ENCODE measurements around the gene ZFYVE1. TPM values are rescaled to one million over a fixed set of nuclear protein-coding genes. Genes with fewer than 3 reads are reported as not detected.

Gene ZFYVE1
- total RNA-seq, 1 experiment from 2014 or later = 10.6 TPM

DNA sequence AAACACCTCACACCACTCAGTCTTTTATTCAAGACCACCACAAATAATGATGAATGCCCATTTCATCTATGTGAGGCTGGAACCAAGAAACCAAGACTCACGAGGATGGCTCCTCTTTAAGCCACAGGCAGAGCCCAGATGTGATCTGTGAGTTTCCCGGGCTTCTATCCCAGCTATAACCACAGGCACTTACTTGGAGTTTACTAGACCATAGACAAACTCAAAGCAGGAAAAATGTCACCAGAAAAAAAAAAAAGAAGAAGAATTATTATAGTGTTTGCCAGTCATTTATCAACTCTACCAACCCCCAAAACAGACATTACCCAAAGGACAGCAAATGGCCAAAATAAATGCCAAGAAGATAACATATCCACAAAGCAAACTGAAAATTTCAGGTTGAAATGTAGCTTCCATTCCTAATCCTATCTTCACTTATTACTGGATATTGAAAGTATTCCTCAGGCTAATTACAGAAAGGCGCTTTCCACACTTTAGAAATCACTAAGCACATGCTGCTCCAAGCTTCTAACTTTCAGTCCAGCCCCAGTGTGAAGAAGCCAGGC, 44.7 kb downstream of the ZFYVE1 start:
- no peaks in the 10 kb centered on the region for H3K27me3 Mint-ChIP-seq (ENCODE audit: unreplicated experiment)
- H3K4me1 Mint-ChIP-seq (ENCODE audit: low read depth, unreplicated experiment) = no peaks in the 10 kb centered on the region
- H3K9me3 Mint-ChIP-seq (ENCODE audit: low read depth, unreplicated experiment) = no peaks in the 10 kb centered on the region
- no peak overlapping the region for H3K27ac Mint-ChIP-seq (ENCODE audit: unreplicated experiment)
- CTCF ChIA-PET = interaction anchor here (0.7 kb wide), 1 partner anchor 86 kb away, joined by 3 read pairs; no protein-coding TSS in a partner anchor
- BruUV-seq (replicated peaks) = no TSS peak
- DNase-seq = no peak
- TF ChIP-seq, protein P1, sequence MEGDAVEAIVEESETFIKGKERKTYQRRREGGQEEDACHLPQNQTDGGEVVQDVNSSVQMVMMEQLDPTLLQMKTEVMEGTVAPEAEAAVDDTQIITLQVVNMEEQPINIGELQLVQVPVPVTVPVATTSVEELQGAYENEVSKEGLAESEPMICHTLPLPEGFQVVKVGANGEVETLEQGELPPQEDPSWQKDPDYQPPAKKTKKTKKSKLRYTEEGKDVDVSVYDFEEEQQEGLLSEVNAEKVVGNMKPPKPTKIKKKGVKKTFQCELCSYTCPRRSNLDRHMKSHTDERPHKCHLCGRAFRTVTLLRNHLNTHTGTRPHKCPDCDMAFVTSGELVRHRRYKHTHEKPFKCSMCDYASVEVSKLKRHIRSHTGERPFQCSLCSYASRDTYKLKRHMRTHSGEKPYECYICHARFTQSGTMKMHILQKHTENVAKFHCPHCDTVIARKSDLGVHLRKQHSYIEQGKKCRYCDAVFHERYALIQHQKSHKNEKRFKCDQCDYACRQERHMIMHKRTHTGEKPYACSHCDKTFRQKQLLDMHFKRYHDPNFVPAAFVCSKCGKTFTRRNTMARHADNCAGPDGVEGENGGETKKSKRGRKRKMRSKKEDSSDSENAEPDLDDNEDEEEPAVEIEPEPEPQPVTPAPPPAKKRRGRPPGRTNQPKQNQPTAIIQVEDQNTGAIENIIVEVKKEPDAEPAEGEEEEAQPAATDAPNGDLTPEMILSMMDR (IDR thresholded peaks at IDR 0.05; ENCODE audit: unreplicated experiment) = no peak
- no peaks in the 10 kb centered on the region for H3K36me3 Mint-ChIP-seq (ENCODE audit: insufficient read depth, unreplicated experiment)
- intact Hi-C loops (cut with micrococcal nuclease; ENCODE audit: unreplicated experiment) = no loop called here
- no peak overlapping the region for H3K4me3 Mint-ChIP-seq (ENCODE audit: low read depth, unreplicated experiment)

DNA sequence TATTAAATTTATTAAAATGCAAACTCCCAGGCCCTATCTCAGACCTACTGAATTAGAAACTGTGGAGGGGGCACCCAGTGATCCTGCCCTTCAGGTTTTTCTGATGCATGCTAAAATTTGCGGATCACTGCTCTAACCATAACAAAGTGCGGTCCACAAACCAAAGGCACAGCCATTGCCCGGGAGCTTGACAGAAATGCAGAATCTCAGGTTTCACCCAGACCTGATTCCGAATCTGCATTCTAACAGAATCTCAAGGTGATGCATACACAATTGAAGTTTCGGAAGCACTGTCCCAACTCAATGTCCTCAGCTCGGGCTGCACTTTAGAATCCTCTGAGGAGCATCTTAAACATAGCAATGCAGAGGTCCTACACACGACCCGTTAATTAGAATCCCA, 46.0 kb downstream of the ZFYVE1 start:
- no TSS peak for BruUV-seq (replicated peaks)
- no peak overlapping the region for H3K27ac Mint-ChIP-seq (ENCODE audit: unreplicated experiment)
- no peak for DNase-seq
- H3K36me3 Mint-ChIP-seq (ENCODE audit: insufficient read depth, unreplicated experiment) = no peaks in the 10 kb centered on the region
- no peak overlapping the region for H3K4me3 Mint-ChIP-seq (ENCODE audit: low read depth, unreplicated experiment)
- intact Hi-C loops (cut with micrococcal nuclease; ENCODE audit: unreplicated experiment) = no loop called here
- CTCF ChIA-PET = interaction anchor here (0.7 kb wide), 1 partner anchor 23 kb away, joined by 4 read pairs; no protein-coding TSS in a partner anchor
- H3K4me1 Mint-ChIP-seq (ENCODE audit: low read depth, unreplicated experiment) = no peaks in the 10 kb centered on the region
- TF ChIP-seq, protein P1 (IDR thresholded peaks at IDR 0.05; ENCODE audit: unreplicated experiment) = no peak
- no peaks in the 10 kb centered on the region for H3K27me3 Mint-ChIP-seq (ENCODE audit: unreplicated experiment)
- no peaks in the 10 kb centered on the region for H3K9me3 Mint-ChIP-seq (ENCODE audit: low read depth, unreplicated experiment)

DNA sequence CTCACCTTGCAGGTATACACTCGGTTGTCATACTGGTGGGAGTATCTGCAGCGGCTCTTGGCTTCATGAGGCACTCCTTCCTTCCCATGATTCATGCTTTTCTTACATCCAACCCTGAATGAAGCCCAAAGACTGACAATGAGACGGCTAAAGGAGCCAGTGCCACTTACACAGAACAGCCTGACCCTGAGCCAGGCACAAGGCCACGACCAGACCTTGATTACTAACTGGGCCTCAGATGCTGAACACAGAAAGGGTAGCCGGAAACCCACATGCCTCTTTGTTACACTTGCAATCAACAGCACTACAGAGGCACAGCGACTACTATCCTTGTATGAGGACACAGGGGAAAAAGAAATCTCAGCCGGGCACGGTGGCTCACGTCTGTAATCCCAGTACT, 48.0 kb downstream of the ZFYVE1 start:
- BruUV-seq (replicated peaks) = no TSS peak
- TF ChIP-seq, protein P1 (IDR thresholded peaks at IDR 0.05; ENCODE audit: unreplicated experiment) = no peak
- DNase-seq = no peak
- H3K27me3 Mint-ChIP-seq (ENCODE audit: unreplicated experiment) = no peaks in the 10 kb centered on the region
- no peaks in the 10 kb centered on the region for H3K9me3 Mint-ChIP-seq (ENCODE audit: low read depth, unreplicated experiment)
- no peak overlapping the region for H3K4me3 Mint-ChIP-seq (ENCODE audit: low read depth, unreplicated experiment)
- no peak overlapping the region for H3K27ac Mint-ChIP-seq (ENCODE audit: unreplicated experiment)
- CTCF ChIA-PET = no interaction called here
- no peaks in the 10 kb centered on the region for H3K4me1 Mint-ChIP-seq (ENCODE audit: low read depth, unreplicated experiment)
- intact Hi-C loops (cut with micrococcal nuclease; ENCODE audit: unreplicated experiment) = no loop called here
- no peaks in the 10 kb centered on the region for H3K36me3 Mint-ChIP-seq (ENCODE audit: insufficient read depth, unreplicated experiment)

DNA sequence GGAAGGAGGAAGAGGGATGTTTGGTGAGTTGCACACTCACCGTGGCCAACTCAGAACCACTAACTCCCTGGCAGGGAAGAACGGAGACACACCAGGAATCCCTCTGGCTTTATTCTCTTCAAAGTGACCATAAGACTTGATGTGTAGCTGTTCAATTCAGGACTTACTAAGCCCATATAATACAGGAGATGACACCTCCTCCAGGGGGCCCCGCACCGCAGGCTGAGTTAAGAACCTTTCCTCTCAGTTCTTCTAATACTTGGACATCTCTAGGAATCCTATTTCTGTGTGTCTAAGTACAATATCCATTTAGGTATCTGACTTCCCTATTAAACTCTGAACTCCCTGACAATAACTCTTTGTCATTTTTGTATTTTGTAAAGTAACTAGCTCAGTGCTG, 51.1 kb downstream of the ZFYVE1 start:
- no peaks in the 10 kb centered on the region for H3K36me3 Mint-ChIP-seq (ENCODE audit: insufficient read depth, unreplicated experiment)
- CTCF ChIA-PET = no interaction called here
- TF ChIP-seq, protein P1 (IDR thresholded peaks at IDR 0.05; ENCODE audit: unreplicated experiment) = no peak
- DNase-seq = no peak
- H3K27ac Mint-ChIP-seq (ENCODE audit: unreplicated experiment) = no peak overlapping the region
- no peaks in the 10 kb centered on the region for H3K4me1 Mint-ChIP-seq (ENCODE audit: low read depth, unreplicated experiment)
- no TSS peak for BruUV-seq (replicated peaks)
- no peak overlapping the region for H3K4me3 Mint-ChIP-seq (ENCODE audit: low read depth, unreplicated experiment)
- no peaks in the 10 kb centered on the region for H3K27me3 Mint-ChIP-seq (ENCODE audit: unreplicated experiment)
- no peaks in the 10 kb centered on the region for H3K9me3 Mint-ChIP-seq (ENCODE audit: low read depth, unreplicated experiment)
- intact Hi-C loops (cut with micrococcal nuclease; ENCODE audit: unreplicated experiment) = no loop called here
